CD14-positive monocyte (primary cell): Measurements from ENCODE around the gene TACR1. TPM values are rescaled to one million over a fixed set of nuclear protein-coding genes. Genes with fewer than 3 reads are reported as not detected.

ENCODE experiments used
- DNase-seq, 3 donors: peaks; one replicate each; pipeline ENCODE4 v3.0.0-alpha.2; 2011 to 2022
- H2AFZ ChIP-seq: 2 replicates; pipeline ENCODE4 v1.6.0; 2012; ENCODE audit warnings: mild to moderate bottlenecking, low read depth, low read length, inconsistent platforms; ENCODE audit not compliant: insufficient read depth, poor library complexity, severe bottlenecking
- H3K27ac ChIP-seq, 2 donors: 1 replicate in 1 of 2; 2 replicates in 1 of 2; pipeline ENCODE4 v1.5.1; 2012 to 2013; ENCODE audit warnings: low read length in 2 of 2, control low read depth in 1 of 2, inconsistent platforms in 1 of 2, low read depth in 1 of 2, mild to moderate bottlenecking in 1 of 2
- H3K27me3 ChIP-seq, 2 donors: one replicate each; pipeline versions ENCODE4 v1.6.0 to v1.6.1; 2011 to 2013; ENCODE audit warnings: low read length in 2 of 2; ENCODE audit not compliant: control insufficient read depth in 2 of 2, insufficient read depth in 2 of 2
- H3K36me3 ChIP-seq, 2 donors: replicated peaks in 1 of 2; 1 replicate in 1 of 2; 2 replicates in 1 of 2; pipeline versions ENCODE4 v1.5.1 to v1.6.1; 2012 to 2013; ENCODE audit warnings: low read length in 2 of 2, control low read depth in 1 of 2, inconsistent platforms in 1 of 2, mild to moderate bottlenecking in 1 of 2; ENCODE audit not compliant: insufficient read depth in 2 of 2, control insufficient read depth in 1 of 2
- H3K4me1 ChIP-seq, 2 donors: 1 replicate in 1 of 2; 2 replicates in 1 of 2; pipeline versions ENCODE4 v1.5.1 to v1.6.1; 2012 to 2013; ENCODE audit warnings: low read length in 2 of 2, control low read depth in 1 of 2, inconsistent platforms in 1 of 2, mild to moderate bottlenecking in 1 of 2, moderate library complexity in 1 of 2; ENCODE audit not compliant: insufficient read depth in 2 of 2, control insufficient read depth in 1 of 2
- H3K4me2 ChIP-seq: replicated peaks from 2 replicates; pipeline ENCODE3; 2012; ENCODE audit warnings: low read length, moderate library complexity, mild to moderate bottlenecking; ENCODE audit not compliant: poor library complexity, severe bottlenecking; ENCODE audit errors: extremely low read depth
- H3K4me3 ChIP-seq, 3 experiments: fragments of 200-600 bp in 1 of 3; sonication (generic) in 1 of 3; replicated peaks in 1 of 3; 1 replicate in 2 of 3; 2 replicates in 1 of 3; pipeline ENCODE4 v1.5.1; 2011 to 2013; ENCODE audit warnings: low read length in 3 of 3, mild to moderate bottlenecking in 3 of 3, control low read depth in 2 of 3, low read depth in 2 of 3, inconsistent platforms in 1 of 3, moderate library complexity in 1 of 3
- H3K79me2 ChIP-seq: 2 replicates; pipeline ENCODE4 v1.6.0; 2012; ENCODE audit warnings: mild to moderate bottlenecking, control low read depth, inconsistent platforms, low read length, moderate library complexity; ENCODE audit not compliant: insufficient read depth
- H3K9ac ChIP-seq: 2 replicates; pipeline ENCODE4 v1.6.0; 2017; ENCODE audit warnings: low read length, mild to moderate bottlenecking; ENCODE audit not compliant: insufficient read depth, poor library complexity, severe bottlenecking
- H3K9me3 ChIP-seq, 2 donors: replicated peaks in 1 of 2; 1 replicate in 1 of 2; 2 replicates in 1 of 2; pipeline versions ENCODE4 v1.5.1 to v1.6.1; 2012 to 2013; ENCODE audit warnings: low read length in 2 of 2, control low read depth in 1 of 2; ENCODE audit not compliant: control insufficient read depth in 1 of 2, insufficient read depth in 1 of 2
- H4K20me1 ChIP-seq: 2 replicates; pipeline ENCODE4 v1.6.0; 2012; ENCODE audit warnings: mild to moderate bottlenecking, low read length, control low read depth, moderate library complexity; ENCODE audit not compliant: insufficient read depth
- H3K27ac Mint-ChIP-seq, 7 donors: one replicate each; pipeline ENCODE4 v1.8.0; 2020; ENCODE audit warnings: mild to moderate bottlenecking in 7 of 7, mixed read lengths in 7 of 7, moderate library complexity in 6 of 7, inconsistent platforms in 2 of 7
- H3K27me3 Mint-ChIP-seq, 3 donors: one replicate each; pipeline ENCODE4 v1.8.0; 2021 to 2022; ENCODE audit warnings: low read depth in 3 of 3, mild to moderate bottlenecking in 3 of 3, mixed read lengths in 3 of 3, moderate library complexity in 3 of 3, inconsistent platforms in 1 of 3
- H3K36me3 Mint-ChIP-seq, 2 donors: one replicate each; pipeline ENCODE4 v1.8.0; 2020; ENCODE audit warnings: mixed read lengths in 2 of 2, inconsistent platforms in 1 of 2, mild to moderate bottlenecking in 1 of 2
- H3K4me1 Mint-ChIP-seq: one replicate; pipeline ENCODE4 v1.8.0; 2020; ENCODE audit warnings: mild to moderate bottlenecking, mixed read lengths
- H3K4me3 Mint-ChIP-seq, 2 donors: one replicate each; pipeline ENCODE4 v1.8.0; 2020; ENCODE audit warnings: mild to moderate bottlenecking in 2 of 2, mixed read lengths in 2 of 2, moderate library complexity in 1 of 2
- H3K9me3 Mint-ChIP-seq, 7 donors: one replicate each; pipeline ENCODE4 v1.8.0; 2020 to 2022; ENCODE audit warnings: mixed read lengths in 7 of 7, mild to moderate bottlenecking in 6 of 7, moderate library complexity in 6 of 7, inconsistent platforms in 2 of 7
- CTCF ChIP-seq: fragments of 200-600 bp; IDR thresholded peaks from one replicate; pipeline ENCODE4 v1.8.0; 2022; ENCODE audit warnings: antibody characterized with exemption, mild to moderate bottlenecking
- WGBS: methylation state at CpG from one replicate; pipeline ENCODE4 v1.1.5; 2013; ENCODE audit warnings: missing lambda C conversion rate; ENCODE audit not compliant: insufficient coverage; 5-methylcytosine and 5-hydroxymethylcytosine counted together
- intact Hi-C, 2 donors: fragments of 100-400 bp; cut with micrococcal nuclease; formaldehyde crosslinking; loops; one replicate each; pipeline versions ENCODE4 v1.15.0 to v1.15.1; 2023
- polyA plus RNA-seq, 3 donors: library from polyadenylated mRNA; depleted of rRNA in 1 of 3; unstranded in 2 of 3; stranded (reverse) in 1 of 3; fragments of 300-500 nt in 2 of 3; fragments of >200 nt in 1 of 3; fragmentation: Illumina TruSeq in 2 of 3; gene quantifications; 1 replicate in 2 of 3; 2 replicates in 1 of 3; pipeline ENCODE4 v1.2.3, GENCODE V29; 2012 to 2021

Gene TACR1
- polyA plus RNA-seq, 3 donors, result not detected

GRCh38 chr2:75066121-75066902 lies 133.0 kb downstream of the TACR1 start:
- Mint-ChIP-seq H3K9me3 (peaks cover 0 to 3% (median 0%) of the 10 kb centered on the region in 7 donors), H3K27me3 (peaks cover 0 to 1% (median 0%) of the 10 kb centered on the region in 3 donors), H3K4me3 (no peak overlapping the region), H3K36me3 (no peaks in the 10 kb centered on the region), H3K27ac (no peak overlapping the region), H3K4me1 (peaks cover 3% of the 10 kb centered on the region)
- Histone ChIP-seq H3K79me2 (no peaks in the 10 kb centered on the region), H3K9me3 (no peaks in the 10 kb centered on the region), H3K9ac (no peak overlapping the region), H3K4me1 (no peaks in the 10 kb centered on the region), H2AFZ (no peak overlapping the region), H3K27me3 (no peaks in the 10 kb centered on the region), H3K27ac (no peak overlapping the region), H3K36me3 (no peaks in the 10 kb centered on the region), H4K20me1 (no peaks in the 10 kb centered on the region), H3K4me2 (no peak overlapping the region), H3K4me3 (no peak overlapping the region)
- DNase-seq, result no peak
- TF ChIP-seq CTCF, result no peak
- intact Hi-C loops, result no loop called here
- 100% methylated on average over 4 of the region's 6 CpGs for WGBS

GRCh38 chr2:75065402-75066008 lies 133.8 kb downstream of the TACR1 start:
- intact Hi-C loops, result no loop called here
- no peaks in the 10 kb centered on the region for H3K9me3 ChIP-seq
- H3K9ac ChIP-seq, result no peak overlapping the region
- Mint-ChIP-seq H3K36me3 (no peaks in the 10 kb centered on the region), H3K4me3 (no peak overlapping the region), H3K4me1 (peaks cover 3% of the 10 kb centered on the region), H3K27ac (no peak overlapping the region), H3K27me3 (peaks cover 0 to 1% (median 1%) of the 10 kb centered on the region in 3 donors), H3K9me3 (peaks cover 0 to 3% (median 0%) of the 10 kb centered on the region in 7 donors)
- WGBS, result 97% methylated on average over 4 of the region's 8 CpGs
- no peaks in the 10 kb centered on the region for H3K79me2 ChIP-seq
- no peaks in the 10 kb centered on the region for H3K4me1 ChIP-seq
- H2AFZ ChIP-seq, result no peak overlapping the region
- no peaks in the 10 kb centered on the region for H4K20me1 ChIP-seq
- no peak for TF ChIP-seq CTCF
- DNase-seq, result no peak
- H3K4me3 ChIP-seq, result no peak overlapping the region
- no peaks in the 10 kb centered on the region for H3K27me3 ChIP-seq
- H3K4me2 ChIP-seq, result no peak overlapping the region
- H3K36me3 ChIP-seq, result no peaks in the 10 kb centered on the region
- H3K27ac ChIP-seq, result no peak overlapping the region
